NCI-H510A treated with DMSO at 0.1 percent for 48 hours (cell line): ENCODE results near the gene NATD1.
A peak's percentile ranks its signal among the peaks of the same experiment; 100 is the strongest.

ENCODE experiments used
- DNase-seq: peaks from one replicate; lab custom pipeline; 2025; lab: John Stamatoyannopoulos, UW

NATD1 gene

DNA sequence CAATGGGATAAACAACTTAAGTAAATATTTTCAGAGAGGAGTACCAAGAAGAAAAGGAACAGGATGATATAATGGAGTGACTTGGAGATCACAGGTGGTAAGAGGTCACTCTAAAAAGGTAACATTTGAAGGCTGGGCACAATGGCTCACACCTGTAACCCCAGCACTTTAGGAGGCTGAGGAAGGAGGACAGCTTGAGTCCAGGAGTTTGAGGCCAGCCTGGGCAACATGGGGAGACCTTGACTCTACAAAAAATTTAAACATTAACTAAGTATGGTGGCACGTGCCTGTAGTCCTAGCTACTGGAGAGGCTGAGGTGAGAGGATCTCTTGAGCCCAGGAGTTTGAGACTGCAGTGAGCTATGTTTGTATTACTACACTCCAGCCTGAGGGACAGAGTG, 35.9 kb downstream of the NATD1 start:
- no peak for DNase-seq

DNA sequence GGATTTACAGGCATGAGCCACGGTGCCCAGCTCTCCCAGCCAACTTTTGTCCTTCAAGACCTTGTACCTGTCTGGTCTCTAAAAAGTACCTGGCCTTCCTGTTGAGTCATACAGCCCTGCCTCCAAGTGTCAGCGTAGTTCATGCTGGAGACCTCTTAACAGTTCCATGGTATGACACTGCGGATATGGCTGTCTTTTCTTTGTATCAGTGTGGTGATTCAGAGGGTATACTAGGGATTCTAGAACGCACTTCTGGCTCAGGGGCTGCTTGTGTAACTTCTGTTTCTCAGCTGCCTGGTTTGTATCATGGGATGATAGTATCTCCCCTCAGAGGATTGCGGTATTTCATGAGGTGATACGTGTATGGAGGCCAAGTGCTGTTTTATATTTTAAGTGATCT, 37.3 kb downstream of the NATD1 start:
- DNase-seq, result no peak

DNA sequence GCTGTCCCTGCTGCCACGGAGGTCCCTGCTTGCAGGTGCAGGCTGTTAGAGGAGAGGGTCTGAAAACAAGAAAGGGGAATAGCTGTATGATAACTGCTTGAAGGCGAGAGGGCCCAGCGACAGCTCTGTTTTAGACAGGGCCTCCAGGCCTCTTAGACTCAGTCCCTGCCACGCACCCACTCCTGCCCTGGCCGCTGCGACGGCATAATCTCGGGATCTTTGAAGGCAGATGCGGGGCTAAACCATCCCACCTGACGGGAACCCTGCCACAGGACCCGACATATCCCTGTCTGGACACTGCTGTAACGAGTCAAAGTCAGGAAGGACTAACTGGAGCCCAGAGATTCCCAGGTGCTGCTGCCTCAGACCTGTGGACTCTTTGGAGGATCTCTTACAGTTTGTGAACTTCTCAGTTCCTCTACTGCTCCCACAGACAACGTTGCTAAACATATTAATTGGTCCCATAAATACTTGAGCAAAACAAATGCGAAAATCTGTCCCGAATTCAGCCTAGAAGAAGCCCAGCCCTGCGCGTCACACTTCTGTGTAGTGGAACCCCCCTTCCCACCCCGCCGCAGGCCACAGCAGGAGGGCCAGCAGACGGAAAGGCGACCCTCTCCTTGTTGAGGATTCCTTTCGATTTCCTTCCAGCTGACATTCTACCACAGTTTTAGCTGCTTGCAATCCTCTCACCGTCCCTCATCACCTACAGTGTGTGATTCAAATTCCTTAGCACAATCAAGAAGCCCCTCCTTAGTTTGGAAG, 38.3 kb downstream of the NATD1 start:
- DNase-seq, result no peak

DNA sequence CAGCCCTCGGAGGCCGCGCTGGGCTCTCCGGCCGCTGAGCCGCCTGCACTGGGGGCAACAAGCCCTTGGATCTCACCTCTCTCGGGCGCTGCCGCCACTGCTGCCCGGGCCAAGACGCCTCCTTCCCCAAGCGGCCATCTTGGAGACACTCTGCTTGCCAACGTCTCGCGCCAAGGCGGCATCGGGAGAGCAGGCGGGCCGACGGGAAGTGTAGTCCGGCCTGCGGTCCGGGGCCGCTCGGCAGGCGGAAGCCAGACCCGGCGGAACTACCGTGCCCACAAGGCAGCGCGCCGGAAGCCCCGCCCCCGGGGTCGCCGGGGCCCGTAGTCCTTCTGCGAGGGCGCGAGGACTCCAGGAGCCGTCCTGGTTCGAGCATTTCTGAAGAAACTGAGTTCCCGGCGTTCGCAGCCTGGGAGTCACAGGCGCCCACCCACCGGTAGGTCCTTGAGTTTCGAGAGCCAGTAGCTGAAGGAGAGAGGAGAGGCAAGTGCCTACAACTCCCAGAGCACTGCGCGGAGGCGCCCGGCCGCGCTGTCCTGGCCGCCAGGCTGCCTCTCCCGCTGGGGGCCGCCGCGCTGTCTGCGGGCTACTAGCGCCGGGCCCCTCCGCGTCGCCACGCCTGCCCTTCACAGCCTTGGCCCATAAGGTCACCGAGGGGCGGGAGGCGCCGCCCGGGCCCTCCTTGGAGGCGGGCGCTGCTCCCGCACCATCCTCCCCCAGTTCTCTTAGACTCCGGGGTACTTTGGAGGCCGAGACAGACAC, 39.0 kb downstream of the NATD1 start, which contains the start of gene TMEM11:
Gene TMEM11, minus strand, starts transcription at position 147 of the 762 bp plus-strand sequence. Its CDS starts 9 bp downstream, at position 138.
- DNase-seq, result peak; percentile 98

DNA sequence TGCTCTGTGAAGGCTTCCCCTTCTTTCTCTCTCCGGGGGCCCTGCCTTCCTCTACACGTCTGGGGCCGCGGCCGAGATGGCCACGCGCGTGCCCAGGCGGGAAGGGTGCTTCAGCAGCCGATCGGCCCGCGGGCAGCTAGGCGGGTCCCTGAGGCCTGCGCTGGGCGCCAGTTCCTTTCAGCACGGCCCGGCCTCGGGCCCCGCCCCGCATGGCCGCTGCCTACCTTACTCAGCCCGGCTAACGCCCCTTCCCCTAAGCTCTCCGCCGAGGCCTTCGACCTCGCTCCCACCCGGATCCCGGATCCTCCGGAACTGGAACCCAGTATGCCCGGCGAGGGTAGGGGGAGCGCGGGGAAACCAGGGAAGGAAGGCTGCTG, 39.6 kb downstream of the NATD1 start:
- no peak for DNase-seq

DNA sequence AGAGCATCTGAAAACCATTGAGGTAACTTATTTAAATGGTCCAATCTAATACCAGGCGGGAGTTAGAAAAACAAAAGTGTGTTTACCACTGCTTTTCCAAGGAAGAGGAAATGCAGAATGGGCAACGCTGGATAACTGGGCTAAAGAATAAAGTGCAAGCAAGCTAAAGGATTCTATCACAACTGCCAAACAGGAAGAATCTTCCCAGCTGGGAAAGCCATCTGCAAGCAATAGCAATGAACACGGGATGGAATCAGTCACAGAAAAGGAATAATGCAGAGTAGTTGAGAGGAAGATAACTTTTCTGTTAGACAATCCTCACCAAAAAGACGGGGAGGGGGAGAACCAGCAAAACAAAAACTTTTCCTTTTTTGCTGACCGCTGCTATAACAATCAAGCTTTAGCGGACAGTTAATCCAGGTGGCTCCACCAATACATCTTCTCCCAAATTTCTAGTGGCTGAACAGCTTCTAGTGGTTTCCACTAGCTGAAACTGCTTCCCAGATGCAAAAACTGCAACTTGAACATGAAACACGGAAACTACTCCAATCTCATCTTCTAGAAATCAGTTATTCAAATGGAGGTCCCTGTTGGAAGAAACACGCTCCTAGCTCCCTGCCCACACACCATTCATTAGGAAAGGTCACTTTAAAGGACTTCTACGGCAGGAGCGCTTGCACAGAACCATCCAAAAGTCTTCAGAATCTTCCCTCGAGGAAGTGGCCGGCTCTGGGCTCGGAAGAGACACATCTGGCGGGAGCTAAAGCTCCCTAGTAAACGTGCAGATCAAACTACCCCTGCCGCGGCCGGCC, 40.2 kb downstream of the NATD1 start:
- no peak for DNase-seq

DNA sequence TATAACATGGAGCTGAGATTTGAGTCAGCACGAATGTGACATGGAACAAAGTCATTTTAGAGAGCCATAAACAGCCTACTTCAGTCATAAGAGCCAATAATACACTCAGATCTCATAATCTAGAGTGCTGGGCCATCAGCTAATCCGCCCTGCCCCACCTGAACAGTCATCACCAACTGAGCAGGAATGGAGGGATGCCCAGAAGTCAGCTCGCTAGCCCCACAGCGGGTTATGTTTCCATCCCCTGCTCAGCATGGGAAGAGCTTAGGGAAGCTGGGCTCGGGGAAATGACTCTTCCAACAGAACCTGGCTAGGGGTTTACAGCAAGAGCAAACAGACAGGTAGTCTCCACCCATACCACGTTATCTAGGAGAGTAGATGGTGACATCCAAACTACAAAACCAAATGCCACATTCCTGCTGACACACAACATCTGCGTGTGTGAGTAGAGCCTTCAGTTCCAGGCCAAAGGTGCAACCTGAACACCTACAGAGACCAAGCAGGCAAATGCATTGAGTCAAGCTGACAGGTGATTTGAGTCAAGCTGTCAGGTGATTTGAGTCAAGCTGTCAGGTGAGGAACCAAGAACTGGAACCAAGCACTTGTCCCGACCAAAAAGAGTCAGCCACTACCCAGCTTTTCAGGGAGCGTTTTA, 41.3 kb downstream of the NATD1 start:
- peak; percentile 37 for DNase-seq

DNA sequence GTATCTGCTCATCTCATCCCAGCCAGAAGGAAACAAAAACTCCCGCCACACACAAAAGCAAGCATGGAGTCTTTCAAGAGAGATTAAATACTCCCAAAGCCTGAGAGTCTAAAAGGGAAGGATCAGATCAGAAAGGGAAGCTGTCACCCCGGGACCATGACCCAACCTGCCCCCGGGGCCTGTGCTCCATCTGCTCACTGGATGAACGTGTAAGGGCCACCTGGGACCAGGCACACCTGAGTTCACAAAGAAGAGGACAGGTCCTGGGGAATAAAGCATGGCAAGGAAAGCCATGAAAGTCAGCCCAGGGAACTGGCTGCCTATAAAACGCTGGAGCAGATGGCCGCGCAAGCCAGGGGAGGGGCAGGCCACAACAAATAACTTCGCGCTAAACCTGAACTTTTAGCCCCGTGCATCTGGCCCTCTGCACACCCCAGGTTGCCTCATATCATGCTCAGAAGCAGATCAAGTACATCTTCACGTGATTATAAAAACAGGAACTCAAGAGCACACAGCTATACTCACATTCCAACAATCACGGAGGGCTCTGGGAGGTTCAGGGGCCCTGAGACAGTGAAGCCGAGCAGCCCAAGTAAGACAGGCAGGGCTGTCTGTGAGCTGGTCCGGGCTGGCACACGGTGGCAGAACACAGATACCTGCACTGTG, 42.7 kb downstream of the NATD1 start:
- DNase-seq, result peak; percentile 28

DNA sequence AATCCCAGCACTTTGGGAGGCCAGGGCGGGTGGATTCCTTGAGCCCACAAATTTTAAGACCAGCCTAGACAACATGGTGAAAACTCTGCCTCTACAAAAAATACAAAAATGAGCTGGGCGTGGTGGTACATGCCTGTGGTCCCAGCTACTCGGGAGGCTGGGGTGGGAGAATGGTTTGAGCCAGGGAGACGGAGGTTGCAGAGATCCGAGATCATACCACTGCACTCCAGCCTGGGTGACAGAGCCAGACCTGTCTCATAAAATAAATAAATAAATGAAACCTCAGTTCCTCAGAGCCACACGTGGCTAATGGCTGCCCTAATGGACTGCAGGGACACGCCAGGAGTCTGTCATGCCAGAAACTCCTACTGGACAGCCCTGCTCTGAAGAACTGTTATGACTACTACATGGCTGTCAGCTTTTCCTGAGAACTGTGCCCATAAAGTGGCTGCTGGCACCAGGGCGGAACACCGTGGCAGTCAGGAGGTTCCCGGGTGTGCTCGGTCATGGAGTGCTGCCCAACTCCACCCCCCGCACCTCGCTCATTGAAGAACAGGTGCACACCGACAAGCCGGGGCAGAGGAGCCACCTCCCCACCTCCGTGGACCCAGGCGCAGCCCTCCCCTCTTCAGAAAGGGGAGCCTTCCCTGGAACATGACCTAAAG, 43.6 kb downstream of the NATD1 start:
- DNase-seq, result peak; percentile 51

DNA sequence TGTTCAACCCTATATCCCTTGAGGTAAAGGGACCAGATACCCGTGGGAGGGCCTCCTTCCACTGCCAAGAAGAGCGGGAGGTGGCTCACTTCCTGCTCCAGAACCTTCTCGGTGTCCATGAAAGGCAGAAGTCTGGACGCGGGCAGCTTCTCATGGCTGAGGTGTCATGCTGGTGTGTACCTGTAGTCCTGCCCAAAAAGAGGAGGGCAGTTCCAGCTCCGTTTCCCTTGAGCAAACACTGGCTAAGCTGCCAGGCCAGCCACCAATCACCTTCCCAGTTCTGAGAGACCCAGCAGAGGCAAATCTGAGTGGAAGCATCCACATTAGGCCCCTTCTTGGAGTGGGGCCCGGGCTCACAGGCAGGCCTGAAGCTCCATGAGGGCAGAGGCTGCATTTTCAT, 44.9 kb downstream of the NATD1 start:
- no peak for DNase-seq

DNA sequence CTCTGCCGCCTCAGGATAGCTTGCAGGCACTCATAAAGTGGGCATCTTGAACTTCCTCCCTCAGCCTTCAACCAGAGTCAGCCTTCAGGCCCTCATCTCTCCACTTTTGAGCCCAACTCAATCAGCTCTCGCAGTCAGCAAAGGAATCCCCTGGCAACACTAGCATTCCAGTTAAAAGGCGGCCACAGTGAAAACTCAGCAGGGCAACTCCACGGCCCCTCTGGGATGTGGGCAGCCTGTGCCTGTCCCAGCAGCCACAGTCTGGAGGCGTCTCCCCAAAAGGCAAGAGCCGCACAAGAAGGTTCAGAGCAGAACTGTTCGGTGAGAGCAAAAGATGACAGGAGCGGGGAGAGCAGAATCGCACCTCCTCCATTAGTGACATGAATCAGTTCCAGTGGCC, 48.3 kb downstream of the NATD1 start:
- no peak for DNase-seq

DNA sequence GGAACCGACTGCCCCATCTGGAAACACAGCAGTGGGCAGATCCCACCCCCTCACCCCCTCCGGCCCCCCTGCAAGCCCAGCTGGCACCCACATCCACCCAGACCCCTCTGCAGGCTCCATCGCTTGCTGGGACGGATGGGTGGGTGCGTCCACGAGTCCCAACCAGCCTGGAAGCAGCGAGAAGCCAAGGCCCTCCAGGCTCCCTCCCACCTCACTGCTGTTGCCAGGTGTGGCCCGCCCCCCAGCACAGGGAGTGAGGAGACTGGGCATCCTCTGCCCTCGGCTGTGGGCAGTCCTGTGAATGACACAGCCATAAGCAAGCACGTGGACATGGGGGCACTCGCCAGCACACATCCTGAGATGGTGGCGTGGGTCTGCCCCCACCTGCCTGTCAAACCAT, 50.7 kb downstream of the NATD1 start:
- no peak for DNase-seq

DNA sequence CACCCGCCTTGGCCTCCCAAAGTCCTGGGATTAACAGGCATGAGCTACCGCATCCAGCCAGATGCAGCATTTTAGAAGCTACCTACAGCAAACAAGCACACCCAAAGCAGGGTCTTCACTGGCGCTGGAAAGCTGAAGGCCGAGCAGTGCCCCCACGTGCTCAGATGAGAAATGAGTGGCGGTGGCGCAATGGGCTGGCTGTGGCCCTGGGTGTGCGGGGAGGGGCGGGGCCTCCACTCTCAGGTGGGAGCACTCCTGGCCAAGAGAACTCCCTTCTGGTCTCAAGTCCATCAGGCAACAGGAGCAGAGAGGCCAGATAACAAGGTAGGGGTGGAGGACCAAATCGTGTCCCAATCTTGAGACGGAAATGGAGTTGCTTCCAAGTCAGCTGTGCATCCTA, 51.3 kb downstream of the NATD1 start:
- DNase-seq, result no peak

DNA sequence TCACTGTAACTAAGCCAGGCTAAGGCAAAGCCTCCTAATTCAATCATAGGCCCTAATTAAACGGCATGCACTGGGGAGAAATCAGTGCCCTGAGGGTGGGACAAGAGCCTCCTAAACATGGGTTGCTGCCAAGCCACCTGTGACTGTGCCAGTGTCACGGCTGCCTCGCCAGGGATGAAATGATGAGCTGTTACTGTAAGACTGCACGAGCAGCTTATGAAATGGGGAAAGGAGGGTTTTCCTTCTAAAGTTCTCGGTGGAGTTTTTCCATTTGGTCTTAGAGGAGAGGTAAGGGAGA, 52.0 kb downstream of the NATD1 start:
- no peak for DNase-seq

DNA sequence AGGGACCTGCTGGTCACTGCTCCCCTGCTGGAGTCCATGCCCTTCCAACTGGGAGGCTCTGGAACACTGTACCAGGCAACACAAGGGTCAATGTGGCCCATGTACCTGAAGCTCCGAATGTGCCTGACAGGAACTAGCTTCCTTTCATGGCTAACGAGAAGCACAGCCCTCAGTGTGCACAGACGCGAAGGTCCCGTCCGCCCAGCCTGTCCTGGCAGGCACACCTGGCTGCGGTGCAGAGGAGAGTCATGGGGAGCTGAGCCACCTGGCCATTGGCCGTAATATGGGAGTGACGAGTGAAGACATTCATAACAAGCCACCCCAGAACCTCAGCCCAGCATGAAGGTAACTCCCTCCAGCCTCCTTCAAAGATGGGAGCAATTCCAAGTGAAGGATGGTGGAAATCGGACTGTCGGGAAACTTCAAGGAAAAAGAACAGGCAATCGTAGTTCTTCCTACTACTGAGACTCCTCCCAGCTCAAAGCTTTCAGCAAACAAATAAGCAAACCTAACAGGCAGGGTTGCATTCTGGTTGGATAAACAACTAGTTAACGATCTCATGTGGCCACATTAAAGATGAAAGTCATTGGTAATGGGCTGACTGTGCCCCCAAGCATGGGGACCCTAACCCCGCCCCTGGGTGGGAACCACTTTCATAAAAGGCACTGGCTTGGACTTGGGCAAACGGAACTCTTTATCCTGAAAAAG, 52.5 kb downstream of the NATD1 start:
- no peak for DNase-seq

DNA sequence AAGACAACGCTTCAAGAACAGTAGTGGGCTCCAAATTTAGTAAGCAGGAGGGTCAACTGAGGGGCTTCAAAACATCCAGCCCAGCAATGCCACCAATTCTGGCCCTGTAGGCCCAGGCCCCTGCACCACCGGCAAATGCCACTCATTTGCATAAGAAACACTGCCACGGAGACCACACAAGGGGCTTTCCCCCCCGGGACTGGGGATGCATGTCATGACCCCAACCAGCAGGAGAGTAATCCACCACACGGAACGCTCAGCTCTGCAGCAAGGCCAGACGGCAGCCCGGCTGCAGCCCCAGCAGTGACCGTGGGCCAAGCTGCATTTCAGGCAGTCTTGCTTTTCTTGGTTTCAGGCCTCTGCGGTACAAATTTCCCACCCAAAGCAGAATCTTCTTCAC, 53.4 kb downstream of the NATD1 start:
- no peak for DNase-seq

DNA sequence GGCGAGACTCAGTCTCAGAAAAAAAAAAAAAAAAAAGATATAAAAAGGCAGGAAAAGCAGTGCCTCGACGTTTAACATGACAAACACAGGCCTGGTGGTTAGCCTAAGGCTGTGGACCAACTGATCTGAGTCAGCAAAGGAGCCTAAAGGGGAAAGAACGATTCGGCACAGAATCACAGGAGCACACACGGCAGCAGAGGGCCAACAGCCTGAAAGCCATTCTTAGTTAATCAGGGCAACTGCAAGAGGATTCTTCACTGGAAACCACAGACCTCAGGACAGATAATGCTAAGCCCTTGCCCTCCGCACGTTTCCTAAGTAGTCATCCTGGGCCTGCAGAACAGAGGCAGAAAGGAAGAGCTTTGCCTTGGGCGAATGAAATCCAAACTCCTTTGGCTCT, 53.9 kb downstream of the NATD1 start:
- no peak for DNase-seq

DNA sequence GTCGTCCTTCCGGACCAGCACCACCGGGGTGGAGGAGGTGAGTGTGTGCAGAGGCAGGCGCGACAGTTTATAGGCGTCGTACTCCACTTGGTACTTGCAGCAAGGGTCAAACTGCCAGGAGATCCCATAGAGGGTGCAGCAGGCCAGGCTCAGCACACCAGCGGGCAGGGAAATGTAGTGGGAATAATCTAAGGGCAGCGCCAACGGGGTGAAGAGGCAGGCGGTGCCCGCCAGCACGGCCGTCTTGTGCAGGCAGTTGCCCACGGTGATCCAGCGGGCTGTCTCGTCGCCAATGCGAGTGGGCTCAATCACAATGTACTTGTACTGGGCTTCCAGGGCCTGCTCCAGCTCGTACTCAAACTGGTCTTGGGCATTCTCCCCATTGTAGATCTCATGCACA, 54.8 kb downstream of the NATD1 start:
- no peak for DNase-seq

DNA sequence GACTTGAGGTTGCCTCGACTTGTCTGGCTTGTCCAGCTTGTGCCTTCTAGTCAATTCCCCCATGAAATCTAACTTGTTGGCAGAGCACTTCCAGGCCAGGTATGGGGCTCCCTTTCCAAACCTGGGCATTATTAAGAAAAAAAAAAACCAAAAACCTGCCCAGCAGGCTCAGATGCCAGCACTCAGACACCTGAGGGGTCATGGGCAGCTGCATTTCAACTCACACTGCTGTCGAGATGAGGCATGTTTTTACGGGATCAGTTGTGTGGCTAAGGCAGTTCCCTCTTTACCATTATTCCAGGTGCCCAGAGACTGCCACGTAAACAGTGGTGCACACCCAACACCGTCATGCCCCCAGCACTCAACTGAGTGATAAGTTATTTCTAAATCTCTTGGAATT, 57.1 kb downstream of the NATD1 start:
- no peak for DNase-seq

DNA sequence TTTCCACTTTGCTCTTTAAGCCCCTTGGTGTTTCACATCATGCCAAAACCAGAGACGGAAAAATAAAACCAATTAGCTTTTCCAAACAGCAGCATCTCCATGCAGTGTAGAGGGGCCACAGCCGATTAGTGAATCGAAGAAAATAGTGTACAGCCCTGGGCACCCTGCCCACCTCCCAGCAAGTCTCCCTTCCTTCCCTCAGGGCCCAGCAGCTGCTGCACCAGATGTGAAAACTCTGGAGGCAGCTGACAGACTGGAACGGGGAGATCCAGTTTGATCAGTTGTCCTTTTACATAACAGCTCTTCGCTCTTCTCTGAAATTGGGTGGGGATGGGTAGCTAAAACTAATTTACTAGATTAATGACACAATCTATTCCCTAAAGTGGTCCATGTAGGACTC, 58.5 kb downstream of the NATD1 start:
- DNase-seq, result peak; percentile 44

DNA sequence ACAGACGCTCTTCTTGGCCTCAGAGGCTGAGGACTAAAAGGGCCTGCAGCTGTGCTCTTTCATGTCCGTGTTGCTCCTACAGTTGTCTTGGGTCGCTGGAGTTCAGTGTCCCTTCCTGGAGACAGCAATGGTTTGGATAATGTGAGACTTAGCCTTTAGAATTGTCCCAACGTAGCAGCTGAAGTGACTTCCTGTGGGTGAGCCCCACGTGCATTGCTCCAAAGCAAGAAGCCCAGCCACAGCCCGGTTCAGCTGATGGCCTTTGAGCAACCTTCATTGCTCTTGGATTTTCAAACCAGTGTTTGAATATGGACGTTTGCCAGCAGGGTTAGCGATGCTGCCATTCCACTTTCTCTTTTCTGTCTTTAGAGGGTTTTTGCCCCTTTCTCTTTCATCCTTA, 59.0 kb downstream of the NATD1 start:
- DNase-seq, result peak; percentile 31
